GM18861 (cell line): ENCODE measurements around the gene JDP2.

Experiments used
- ATAC-seq: cut with Tn5 transposase; IDR thresholded peaks from one replicate; pipeline ENCODE4 v1.9.1; 2021; ENCODE audit not compliant: unreplicated experiment

Gene JDP2

GRCh38 chr14:75409316-75410205, 18.3 kb upstream of the JDP2 start:
- no peak for ATAC-seq

GRCh38 chr14:75411214-75411540, 16.6 kb upstream of the JDP2 start:
- ATAC-seq = no peak

GRCh38 chr14:75413013-75413412, 14.8 kb upstream of the JDP2 start:
- ATAC-seq = no peak

- ATAC-seq = no peak
These were observed 10.1 kb upstream of the JDP2 start for GRCh38 chr14:75417674-75418073.

GRCh38 chr14:75418850-75419768, 8.7 kb upstream of the JDP2 start:
- peak; percentile 60 for ATAC-seq

- ATAC-seq = no peak
These were observed 5.7 kb upstream of the JDP2 start for GRCh38 chr14:75422169-75422568.

GRCh38 chr14:75424496-75424895, 3.3 kb upstream of the JDP2 start:
- no peak for ATAC-seq

- no peak for ATAC-seq
These were observed 2.4 kb upstream of the JDP2 start for GRCh38 chr14:75425446-75425845.

- ATAC-seq = peak; percentile 55
These were observed 1.3 kb upstream of the JDP2 start for GRCh38 chr14:75426332-75427125.

- ATAC-seq = peak; percentile 8
These were observed 718 bp upstream of the JDP2 start for GRCh38 chr14:75427126-75427481.

GRCh38 chr14:75428230-75429104, 645 bp downstream of the JDP2 start:
- ATAC-seq = no peak

- ATAC-seq = no peak
These were observed 1.7 kb downstream of the JDP2 start for GRCh38 chr14:75429562-75429961.

- ATAC-seq = no peak
These were observed 2.3 kb downstream of the JDP2 start for GRCh38 chr14:75430116-75430515.

- no peak for ATAC-seq
These were observed 2.7 kb downstream of the JDP2 start for GRCh38 chr14:75430526-75430925.

- no peak for ATAC-seq
These were observed 3.2 kb downstream of the JDP2 start for GRCh38 chr14:75430976-75431375.

- no peak for ATAC-seq
These were observed 4.0 kb downstream of the JDP2 start for GRCh38 chr14:75431827-75432226.

- no peak for ATAC-seq
These were observed 4.6 kb downstream of the JDP2 start for GRCh38 chr14:75432411-75432810.

- ATAC-seq = no peak
These were observed 5.8 kb downstream of the JDP2 start for GRCh38 chr14:75433631-75434071.

GRCh38 chr14:75434138-75434889, 6.5 kb downstream of the JDP2 start:
- ATAC-seq = no peak

- ATAC-seq = no peak
These were observed 7.0 kb downstream of the JDP2 start for GRCh38 chr14:75434890-75435248.
